Neural crest cell (in vitro differentiated cells): ENCODE measurements around the gene NCAPD3. TPM values are rescaled to one million over a fixed set of nuclear protein-coding genes. Genes with fewer than 3 reads are reported as not detected.

Experiments used
- DNase-seq: peaks from one replicate; pipeline ENCODE4 v3.0.0; 2021; ENCODE audit warnings: low read depth, mixed read lengths, low spot score
- H3K27ac Mint-ChIP-seq: one replicate; pipeline ENCODE4 v1.8.0; 2021; ENCODE audit warnings: mild to moderate bottlenecking, mixed read lengths; ENCODE audit not compliant: unreplicated experiment
- H3K27me3 Mint-ChIP-seq: 2 replicates; pipeline ENCODE4 v1.8.0; 2021; ENCODE audit warnings: low read depth, mild to moderate bottlenecking, mixed read lengths
- H3K36me3 Mint-ChIP-seq: 2 replicates; pipeline ENCODE4 v1.8.0; 2021; ENCODE audit warnings: low read depth, mild to moderate bottlenecking, mixed read lengths
- H3K4me1 Mint-ChIP-seq: 2 replicates; pipeline ENCODE4 v1.8.0; 2021; ENCODE audit warnings: mixed read lengths
- H3K4me3 Mint-ChIP-seq: one replicate; pipeline ENCODE4 v1.8.0; 2021; ENCODE audit warnings: mild to moderate bottlenecking, mixed read lengths
- H3K9me3 Mint-ChIP-seq: 2 replicates; pipeline ENCODE4 v1.8.0; 2021; ENCODE audit warnings: mixed read lengths
- CTCF ChIP-seq: fragments of 200-600 bp; sonication (generic); conservative IDR thresholded peaks from 2 replicates; pipeline ENCODE4 v1.5.0; 2021; ENCODE audit warnings: antibody characterized with exemption, mild to moderate bottlenecking
- total RNA-seq: library from RNA; stranded (reverse); gene quantifications from 2 replicates; pipeline ENCODE4 v1.2.1, GENCODE V29; 2021

The NCAPD3 gene
- total RNA-seq, 1 donor from 2014 or later, result 53.8 TPM

GRCh38 chr11:134250675-134251074 is 26.9 kb upstream of the NCAPD3 start:
- Mint-ChIP-seq H3K27me3 (no peaks in the 10 kb centered on the region), H3K4me3 (no peak overlapping the region), H3K27ac (no peak overlapping the region), H3K9me3 (no peaks in the 10 kb centered on the region), H3K36me3 (no peaks in the 10 kb centered on the region), H3K4me1 (peaks cover 30% of the 10 kb centered on the region)
- TF ChIP-seq CTCF, result no peak
- DNase-seq, result no peak

GRCh38 chr11:134250246-134250645 is 26.5 kb upstream of the NCAPD3 start:
- H3K9me3 Mint-ChIP-seq, result no peaks in the 10 kb centered on the region
- DNase-seq, result no peak
- H3K27ac Mint-ChIP-seq, result no peak overlapping the region
- H3K27me3 Mint-ChIP-seq, result no peaks in the 10 kb centered on the region
- H3K4me3 Mint-ChIP-seq, result no peak overlapping the region
- H3K4me1 Mint-ChIP-seq, result peaks cover 30% of the 10 kb centered on the region
- H3K36me3 Mint-ChIP-seq, result no peaks in the 10 kb centered on the region
- TF ChIP-seq CTCF, result no peak

GRCh38 chr11:134248910-134249480 is 25.2 kb upstream of the NCAPD3 start:
- H3K27ac Mint-ChIP-seq, result no peak overlapping the region
- peak overlapping the region; percentile 28 for H3K4me3 Mint-ChIP-seq
- no peak for TF ChIP-seq CTCF
- no peaks in the 10 kb centered on the region for H3K9me3 Mint-ChIP-seq
- peaks cover 3% of the 10 kb centered on the region for H3K36me3 Mint-ChIP-seq
- H3K27me3 Mint-ChIP-seq, result no peaks in the 10 kb centered on the region
- DNase-seq, result no peak
- peaks cover 21% of the 10 kb centered on the region for H3K4me1 Mint-ChIP-seq

- no peak overlapping the region for H3K27ac Mint-ChIP-seq
- H3K4me1 Mint-ChIP-seq, result peaks cover 2% of the 10 kb centered on the region
- H3K27me3 Mint-ChIP-seq, result no peaks in the 10 kb centered on the region
- no peak for DNase-seq
- H3K36me3 Mint-ChIP-seq, result peaks cover 6% of the 10 kb centered on the region
- H3K4me3 Mint-ChIP-seq, result no peak overlapping the region
- H3K9me3 Mint-ChIP-seq, result no peaks in the 10 kb centered on the region
- no peak for TF ChIP-seq CTCF
These were observed 22.9 kb upstream of the NCAPD3 start for GRCh38 chr11:134246678-134247077.

- no peak for DNase-seq
- Mint-ChIP-seq H3K36me3 (peaks cover 6% of the 10 kb centered on the region), H3K4me3 (no peak overlapping the region), H3K4me1 (no peaks in the 10 kb centered on the region), H3K27me3 (no peaks in the 10 kb centered on the region), H3K27ac (no peak overlapping the region), H3K9me3 (no peaks in the 10 kb centered on the region)
- TF ChIP-seq CTCF, result no peak
These were observed 22.3 kb upstream of the NCAPD3 start for GRCh38 chr11:134246100-134246499.
